ENCODE measurements around the gene STK11. TPM values are rescaled to one million over a fixed set of nuclear protein-coding genes. Genes with fewer than 3 reads are reported as not detected.
A peak's percentile ranks its signal among the peaks of the same experiment; 100 is the strongest.

Gene STK11
- total and polyA plus RNA-seq, 2 donors (not counting 3 experiments of a cell fraction or from before 2014, with no cell fraction given) = 39.4 to 75.4 TPM

DNA sequence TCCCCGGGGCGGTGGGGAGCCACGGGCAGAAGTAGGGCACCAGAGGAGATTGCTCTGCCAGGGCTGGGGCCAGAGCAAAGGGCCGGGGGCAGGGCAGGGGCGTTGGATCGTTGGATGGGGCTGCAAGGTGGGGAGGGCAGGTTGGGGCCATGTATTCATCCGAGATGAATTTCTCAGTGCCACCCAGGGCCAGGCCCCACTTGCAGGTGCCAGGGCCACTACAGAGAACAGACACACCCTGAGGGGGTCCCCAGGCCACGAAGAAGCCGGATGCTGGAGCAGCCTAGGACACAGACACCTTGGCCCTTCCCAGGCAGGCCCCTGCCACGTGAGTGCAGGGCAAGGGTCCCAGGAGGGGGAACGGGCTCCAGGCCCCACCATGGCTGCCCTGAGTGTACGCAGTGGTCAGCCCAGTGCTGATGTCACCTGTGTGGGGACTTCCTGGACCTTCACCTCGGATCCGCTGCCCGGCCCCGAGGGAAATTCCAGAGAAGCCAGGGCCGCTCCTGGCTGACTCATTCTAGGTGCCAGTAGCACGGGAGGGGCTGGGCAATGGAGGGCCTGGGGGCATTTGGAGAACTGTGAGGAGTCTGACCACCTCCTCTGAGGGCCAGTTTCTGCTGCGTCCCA, 21.9 kb upstream of the STK11 start:
- CTCF ChIA-PET = interaction anchor here (1.1 kb wide), 1 partner anchor 9 kb away, joined by 3 read pairs; no protein-coding TSS in a partner anchor
- peak overlapping the region; percentile 92 for H2AFZ ChIP-seq (ENCODE audit: low read depth, low read length)
- H3K79me2 ChIP-seq (ENCODE audit: control insufficient read depth, insufficient read depth, low read length) = no peaks in the 10 kb centered on the region
- H3K4me3 ChIP-seq (replicated peaks in 1 of 3; ENCODE audit: insufficient read depth in 1 of 3, low read depth in 1 of 3, low read length in 3 of 3) = no peak overlapping the region
- FAIRE-seq (peak; percentile 93), DNase-seq (ENCODE audit: low read depth, low spot score) (peak; percentile 48)
- H3K27ac ChIP-seq (ENCODE audit: insufficient read depth, low read depth, low read length) = peak overlapping the region; percentile 81
- no peaks in the 10 kb centered on the region for H3K9me1 ChIP-seq (replicated peaks; ENCODE audit: control insufficient read depth, extremely low read depth, insufficient read depth, low read length)
- peak; percentile 48 for TF ChIP-seq POLR2AphosphoS5 (IDR thresholded peaks at IDR 0.05; ENCODE audit: insufficient read depth, low read depth, low read length)
- no peak for TF ChIP-seq FOS (IDR thresholded peaks at IDR 0.05; ENCODE audit: borderline replicate concordance, insufficient read depth, low read length)
- intact Hi-C loops (cut with micrococcal nuclease) = loop anchor here (5.0 kb wide), 1 partner anchor 161 kb away; the partner anchor contains the start of genes RNU6-2 and TMEM259
- peaks cover 20% of the 10 kb centered on the region for H3K4me1 ChIP-seq (ENCODE audit: control insufficient read depth, extremely low read depth, insufficient read depth, low read length)
- H3K4me2 ChIP-seq (ENCODE audit: insufficient read depth, low read length) = peak overlapping the region; percentile 4
- H3K36me3 ChIP-seq (ENCODE audit: control insufficient read depth in 2 of 2, extremely low read depth in 1 of 2, insufficient read depth in 2 of 2, low read length in 2 of 2) = no peaks in the 10 kb centered on the region
- no peaks in the 10 kb centered on the region for H4K20me1 ChIP-seq (replicated peaks; ENCODE audit: control insufficient read depth, extremely low read depth, insufficient read depth, low read length)
- no TSS peak for BruUV-seq (replicated peaks)
- POLR2A ChIA-PET = no interaction called here
- no peaks in the 10 kb centered on the region for H3K27me3 ChIP-seq (ENCODE audit: control insufficient read depth in 2 of 2, insufficient read depth in 2 of 2, low read length in 2 of 2)
- H3K9me3 ChIP-seq (replicated peaks; ENCODE audit: control insufficient read depth, insufficient read depth, low read length) = no peaks in the 10 kb centered on the region
- H3K9ac ChIP-seq (replicated peaks; ENCODE audit: extremely low read depth, insufficient read depth, low read length) = peak overlapping the region; percentile 64
- dilution Hi-C loops (cut with MboI; ENCODE audit: extremely low pct_ligation_motif_present, low sequenced_read_pairs) = no loop called here

DNA sequence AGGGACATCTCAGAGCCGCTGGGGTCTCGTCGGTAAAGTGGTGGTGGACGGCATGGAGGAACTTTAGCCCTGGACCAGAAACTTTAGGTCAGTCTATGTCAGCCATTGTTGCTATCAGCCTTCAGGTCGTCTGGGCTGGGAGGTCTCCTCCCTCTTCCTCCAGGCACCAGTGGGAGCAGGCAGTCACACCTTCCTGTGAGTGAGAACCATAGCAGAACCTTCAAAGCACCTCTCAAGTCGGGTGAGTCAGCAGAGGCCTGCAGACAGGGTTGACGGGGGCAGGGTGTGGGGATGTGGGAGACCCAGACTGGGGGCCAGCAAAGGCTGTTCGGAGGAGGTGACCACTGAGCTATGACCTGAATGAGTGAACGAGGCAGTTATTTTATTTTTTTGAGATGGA, 16.2 kb upstream of the STK11 start:
- POLR2A ChIA-PET = no interaction called here
- no peak for TF ChIP-seq FOS (IDR thresholded peaks at IDR 0.05; ENCODE audit: borderline replicate concordance, insufficient read depth, low read length)
- Histone ChIP-seq H4K20me1 (replicated peaks; ENCODE audit: control insufficient read depth, extremely low read depth, insufficient read depth, low read length) (no peaks in the 10 kb centered on the region), H3K27ac (ENCODE audit: insufficient read depth, low read depth, low read length) (no peak overlapping the region), H3K36me3 (ENCODE audit: control insufficient read depth in 2 of 2, extremely low read depth in 1 of 2, insufficient read depth in 2 of 2, low read length in 2 of 2) (no peaks in the 10 kb centered on the region), H3K9me3 (replicated peaks; ENCODE audit: control insufficient read depth, insufficient read depth, low read length) (no peaks in the 10 kb centered on the region), H2AFZ (ENCODE audit: low read depth, low read length) (peak overlapping the region; percentile 57), H3K9ac (replicated peaks; ENCODE audit: extremely low read depth, insufficient read depth, low read length) (no peak overlapping the region), H3K27me3 (ENCODE audit: control insufficient read depth in 2 of 2, insufficient read depth in 2 of 2, low read length in 2 of 2) (no peaks in the 10 kb centered on the region), H3K9me1 (replicated peaks; ENCODE audit: control insufficient read depth, extremely low read depth, insufficient read depth, low read length) (no peaks in the 10 kb centered on the region), H3K79me2 (ENCODE audit: control insufficient read depth, insufficient read depth, low read length) (no peaks in the 10 kb centered on the region), H3K4me2 (ENCODE audit: insufficient read depth, low read length) (no peak overlapping the region), H3K4me3 (replicated peaks in 1 of 3; ENCODE audit: insufficient read depth in 1 of 3, low read depth in 1 of 3, low read length in 3 of 3) (no peak overlapping the region), H3K4me1 (ENCODE audit: control insufficient read depth, extremely low read depth, insufficient read depth, low read length) (peaks cover 2% of the 10 kb centered on the region)
- peak; percentile 33 for FAIRE-seq
- BruUV-seq (replicated peaks) = no TSS peak
- intact Hi-C loops (cut with micrococcal nuclease) = no loop called here
- dilution Hi-C loops (cut with MboI; ENCODE audit: extremely low pct_ligation_motif_present, low sequenced_read_pairs) = no loop called here
- CTCF ChIA-PET = interaction anchor here (1.1 to 1.5 kb wide), 2 partner anchors 12 to 76 kb away, joined by 3 to 7 read pairs; no protein-coding TSS in a partner anchor
- DNase-seq (ENCODE audit: low read depth, low spot score) = no peak
